A549 (cell line): ENCODE data around the gene MAP3K14. TPM values are rescaled to one million over a fixed set of nuclear protein-coding genes. Genes with fewer than 3 reads are reported as not detected.

Experiments
- ATAC-seq, 2 experiments: fragments of 200-7000 bp in 1 of 2; fragments of >200 bp in 1 of 2; cut with Nextera tagmentation in 1 of 2; cut with Tn5 transposase in 1 of 2; 3 replicates each; pipeline versions ENCODE4 v1.8.0 to v1.9.1; 2018 to 2020; ENCODE audit warnings: mild to moderate bottlenecking in 1 of 2, moderate library complexity in 1 of 2
- CTCF ChIA-PET: fragments of 300-600 bp; sonication (Branson Sonifier 250); formaldehyde crosslinking; extraction: SDS; loops from one replicate; lab custom pipeline; 2021; ENCODE audit warnings: antibody characterized with exemption, inconsistent platforms; lab: Yijun Ruan, JAX
- POLR2A ChIA-PET: fragments of 350-600 bp; formaldehyde crosslinking; extraction: SDS; loops from one replicate; lab custom pipeline; 2021; ENCODE audit warnings: antibody characterized with exemption, inconsistent platforms; lab: Yijun Ruan, JAX
- DNase-seq, 2 experiments: peaks; one replicate each; pipeline versions ENCODE4 v3.0.0 to v3.0.0-alpha.2; 2011 to 2016; ENCODE audit warnings: low read depth in 1 of 2, low spot score in 1 of 2
- FAIRE-seq: peaks from 2 replicates; lab custom pipeline; 2011; peaks lifted over from hg19 to GRCh38; lab: Jason Lieb, UNC
- H3K27ac ChIP-seq, 2 experiments: fragments of >200 bp; sonication (Bioruptor Twin); formaldehyde crosslinking; 3 replicates each; pipeline ENCODE4 v1.5.1; 2016 to 2017
- H3K4me1 ChIP-seq: fragments of >200 bp; sonication (Bioruptor Twin); formaldehyde crosslinking; 3 replicates; pipeline ENCODE4 v1.6.1; 2016
- H3K4me2 ChIP-seq: fragments of >200 bp; sonication (Bioruptor Twin); formaldehyde crosslinking; 3 replicates; pipeline ENCODE4 v1.6.1; 2016
- H3K4me3 ChIP-seq: fragments of >200 bp; sonication (Bioruptor Twin); formaldehyde crosslinking; 3 replicates; pipeline ENCODE4 v1.5.1; 2016
- H3K9me3 ChIP-seq: fragments of >200 bp; sonication (Bioruptor Twin); formaldehyde crosslinking; 3 replicates; pipeline ENCODE4 v1.6.1; 2016
- CEBPB ChIP-seq, 2 experiments: fragments of >200 bp in 1 of 2; sonication (Bioruptor Twin) in 1 of 2; formaldehyde crosslinking in 1 of 2; IDR thresholded peaks; 2 replicates each; pipeline ENCODE4 v1.6.1; 2012 to 2016
- EHF ChIP-seq: fragments of 250-450 bp; sonication (Bioruptor Pico); IDR thresholded peaks from 2 replicates; pipeline ENCODE4 v1.5.0; 2020; ENCODE audit warnings: mild to moderate bottlenecking
- FOSB ChIP-seq: fragments of 250-450 bp; sonication (Bioruptor Pico); IDR thresholded peaks from 2 replicates; pipeline ENCODE4 v1.5.0; 2020; ENCODE audit warnings: mild to moderate bottlenecking, moderate library complexity
- HEYL ChIP-seq: fragments of 250-450 bp; sonication (Bioruptor Pico); IDR thresholded peaks from 2 replicates; pipeline ENCODE4 v1.8.0; 2021; ENCODE audit warnings: mild to moderate bottlenecking, moderate library complexity
- HOXA7 ChIP-seq: fragments of 250-450 bp; sonication (Bioruptor Pico); IDR thresholded peaks from 2 replicates; pipeline ENCODE4 v1.5.0; 2020; ENCODE audit warnings: mild to moderate bottlenecking, moderate library complexity
- JUNB ChIP-seq: fragments of >200 bp; sonication (Bioruptor Twin); formaldehyde crosslinking; IDR thresholded peaks from 2 replicates; pipeline ENCODE4 v1.6.1; 2016
- KDM5A ChIP-seq: fragments of 200-600 bp; sonication (generic); IDR thresholded peaks from 2 replicates; pipeline ENCODE4 v1.6.1; 2016; ENCODE audit warnings: antibody characterized with exemption, mild to moderate bottlenecking
- NPAS2 ChIP-seq: fragments of 250-450 bp; sonication (Bioruptor Pico); IDR thresholded peaks from 2 replicates; pipeline ENCODE4 v1.8.0; 2022; ENCODE audit warnings: mild to moderate bottlenecking, moderate library complexity, borderline replicate concordance
- NR3C1 ChIP-seq: fragments of >200 bp; sonication (Bioruptor Twin); formaldehyde crosslinking; IDR thresholded peaks from 3 replicates; pipeline ENCODE4 v1.6.1; 2017
- PHF8 ChIP-seq: fragments of 200-600 bp; sonication (generic); IDR thresholded peaks from 2 replicates; pipeline ENCODE4 v1.6.1; 2016; ENCODE audit warnings: low read depth, mild to moderate bottlenecking, antibody characterized with exemption, moderate library complexity, borderline replicate concordance
- POLR2A ChIP-seq: IDR thresholded peaks from 2 replicates; pipeline ENCODE4 v1.6.1; 2012; ENCODE audit warnings: mild to moderate bottlenecking, low read length
- POLR2AphosphoS2 ChIP-seq: conservative IDR thresholded peaks from 2 replicates; pipeline ENCODE4 v1.6.1; 2012; ENCODE audit warnings: low read length, improper control_type of control experiment, inconsistent platforms
- RAD21 ChIP-seq, 2 experiments: fragments of >200 bp in 1 of 2; sonication (Bioruptor Twin) in 1 of 2; formaldehyde crosslinking in 1 of 2; IDR thresholded peaks in 1 of 2; conservative IDR thresholded peaks in 1 of 2; 2 replicates in 1 of 2; 3 replicates in 1 of 2; pipeline ENCODE4 v1.6.1; 2012 to 2018; ENCODE audit warnings: inconsistent platforms in 1 of 2
- RARB ChIP-seq: fragments of 250-450 bp; sonication (Bioruptor Pico); IDR thresholded peaks from 2 replicates; pipeline ENCODE4 v1.8.0; 2021; ENCODE audit warnings: mild to moderate bottlenecking, moderate library complexity
- RCOR1 ChIP-seq: fragments of 150-350 bp; IDR thresholded peaks from 2 replicates; pipeline ENCODE4 v1.6.1; 2014; ENCODE audit warnings: antibody characterized with exemption, low read length, low read depth
- SREBF2 ChIP-seq: fragments of 450-650 bp; IDR thresholded peaks from 2 replicates; pipeline ENCODE4 v1.6.1; 2014; ENCODE audit warnings: mild to moderate bottlenecking, moderate library complexity
- TFCP2L1 ChIP-seq: fragments of 250-450 bp; sonication (Bioruptor Pico); IDR thresholded peaks from 2 replicates; pipeline ENCODE4 v1.5.0; 2021; ENCODE audit warnings: mild to moderate bottlenecking
- TP53 ChIP-seq: fragments of 250-450 bp; sonication (Bioruptor Pico); IDR thresholded peaks from 2 replicates; pipeline ENCODE4 v1.5.0; 2021; ENCODE audit warnings: mild to moderate bottlenecking, moderate library complexity
- ZSCAN20 ChIP-seq: fragments of 250-450 bp; sonication (Bioruptor Pico); IDR thresholded peaks from 2 replicates; pipeline ENCODE4 v1.8.0; 2022; ENCODE audit warnings: mild to moderate bottlenecking, moderate library complexity
- WGBS: methylation state at CpG from one replicate; pipeline ENCODE4 v1.1.6; 2017; ENCODE audit errors: missing lambda C conversion rate; 5-methylcytosine and 5-hydroxymethylcytosine counted together
- polyA plus RNA-seq, 4 experiments: library from polyadenylated mRNA; depleted of rRNA in 3 of 4; stranded (reverse); fragments of >200 nt; fragmentation: RNase III in 1 of 4; extraction: RNeasy Plus Mini Kit Qiagen cat#74134 plus additional on column Dnase treatment in 1 of 4; gene quantifications; 2 replicates in 3 of 4; 3 replicates in 1 of 4; pipeline ENCODE4 v1.2.3, GENCODE V29; 2011 to 2017
- TF ChIP-seq, protein P1 (sequence below): fragments of 200-600 bp; sonication (generic); IDR thresholded peaks from 2 replicates; pipeline ENCODE4 v1.6.1; 2016; ENCODE audit warnings: antibody characterized with exemption, mild to moderate bottlenecking, moderate library complexity
- TF ChIP-seq, protein P2 (sequence below): fragments of >200 bp; sonication (Bioruptor Twin); formaldehyde crosslinking; IDR thresholded peaks from 3 replicates; pipeline ENCODE4 v1.6.1; 2016
- TF ChIP-seq, protein P3 (sequence below): IDR thresholded peaks from 2 replicates; pipeline ENCODE4 v1.6.1; 2012; ENCODE audit warnings: low read depth, borderline replicate concordance
- TF ChIP-seq, protein P4 (sequence below): fragments of >200 bp; sonication (Bioruptor Twin); formaldehyde crosslinking; IDR thresholded peaks from 3 replicates; pipeline ENCODE4 v1.5.1; 2016
- TF ChIP-seq, protein P5 (sequence below): fragments of 250-450 bp; sonication (Bioruptor Pico); IDR thresholded peaks from 2 replicates; pipeline ENCODE4 v1.5.0; 2021; ENCODE audit warnings: mild to moderate bottlenecking, moderate library complexity, borderline replicate concordance

Gene MAP3K14
- polyA plus RNA-seq, 2 of the 4 experiments (the other 2 are of a cell fraction): 9.1 to 34.5 TPM

DNA sequence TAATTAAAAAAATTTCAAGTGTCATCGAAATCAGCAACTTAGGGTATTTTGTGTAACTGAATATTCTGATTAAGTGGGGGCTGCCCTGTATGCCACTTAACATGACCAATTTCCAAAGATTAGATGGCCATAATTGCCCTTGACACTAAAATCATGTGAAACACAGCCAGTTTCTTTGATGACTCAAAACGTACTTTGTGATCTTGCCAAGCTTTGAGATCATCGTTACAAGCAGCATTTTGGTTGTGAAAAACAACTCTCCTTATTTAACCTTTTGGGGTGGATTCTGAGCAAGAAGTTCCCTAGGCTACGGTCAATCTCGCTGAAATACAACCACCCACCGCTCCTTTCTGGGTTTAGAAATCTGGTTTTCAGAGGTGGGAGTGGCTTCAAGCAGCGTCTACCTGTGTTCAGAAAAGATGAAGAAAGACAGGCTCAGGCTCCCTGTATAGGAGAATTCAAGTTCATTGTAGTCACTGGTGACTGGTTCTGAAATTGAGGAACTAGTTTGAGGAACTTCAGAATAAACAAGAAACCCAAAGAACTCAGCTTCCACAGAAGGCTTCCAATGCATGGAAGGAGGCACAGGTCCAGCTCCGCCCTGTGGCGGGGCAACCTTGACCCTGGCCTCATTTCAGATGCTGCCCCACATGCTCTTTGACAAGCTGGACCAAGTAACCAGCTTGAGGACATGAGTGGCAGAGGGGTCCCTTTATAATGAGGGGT is 9.4 kb downstream of the MAP3K14 start (continued):
- TF ChIP-seq, protein P1, sequence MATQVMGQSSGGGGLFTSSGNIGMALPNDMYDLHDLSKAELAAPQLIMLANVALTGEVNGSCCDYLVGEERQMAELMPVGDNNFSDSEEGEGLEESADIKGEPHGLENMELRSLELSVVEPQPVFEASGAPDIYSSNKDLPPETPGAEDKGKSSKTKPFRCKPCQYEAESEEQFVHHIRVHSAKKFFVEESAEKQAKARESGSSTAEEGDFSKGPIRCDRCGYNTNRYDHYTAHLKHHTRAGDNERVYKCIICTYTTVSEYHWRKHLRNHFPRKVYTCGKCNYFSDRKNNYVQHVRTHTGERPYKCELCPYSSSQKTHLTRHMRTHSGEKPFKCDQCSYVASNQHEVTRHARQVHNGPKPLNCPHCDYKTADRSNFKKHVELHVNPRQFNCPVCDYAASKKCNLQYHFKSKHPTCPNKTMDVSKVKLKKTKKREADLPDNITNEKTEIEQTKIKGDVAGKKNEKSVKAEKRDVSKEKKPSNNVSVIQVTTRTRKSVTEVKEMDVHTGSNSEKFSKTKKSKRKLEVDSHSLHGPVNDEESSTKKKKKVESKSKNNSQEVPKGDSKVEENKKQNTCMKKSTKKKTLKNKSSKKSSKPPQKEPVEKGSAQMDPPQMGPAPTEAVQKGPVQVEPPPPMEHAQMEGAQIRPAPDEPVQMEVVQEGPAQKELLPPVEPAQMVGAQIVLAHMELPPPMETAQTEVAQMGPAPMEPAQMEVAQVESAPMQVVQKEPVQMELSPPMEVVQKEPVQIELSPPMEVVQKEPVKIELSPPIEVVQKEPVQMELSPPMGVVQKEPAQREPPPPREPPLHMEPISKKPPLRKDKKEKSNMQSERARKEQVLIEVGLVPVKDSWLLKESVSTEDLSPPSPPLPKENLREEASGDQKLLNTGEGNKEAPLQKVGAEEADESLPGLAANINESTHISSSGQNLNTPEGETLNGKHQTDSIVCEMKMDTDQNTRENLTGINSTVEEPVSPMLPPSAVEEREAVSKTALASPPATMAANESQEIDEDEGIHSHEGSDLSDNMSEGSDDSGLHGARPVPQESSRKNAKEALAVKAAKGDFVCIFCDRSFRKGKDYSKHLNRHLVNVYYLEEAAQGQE: no peak
- TF ChIP-seq POLR2AphosphoS2 (no peak; the same call in 1 of the 2 replicates), JUNB (peak; percentile 65; the same call in 1 of the 2 replicates), POLR2A (no peak), SREBF2 (no peak), ZSCAN20 (no peak), TP53 (CRISPR knock-in tag) (no peak; the same call in 1 of the 2 replicates), RCOR1 (no peak), PHF8 (no peak), HOXA7 (0 out of 2 replicates have a peak, but pooled peaks have one; percentile 54), CEBPB (IDR thresholded peaks at IDR 0.05) (peak in 1 of 2 experiments; percentile 16; a peak in 1 of 4 replicates), FOSB (no peak), HEYL (CRISPR knock-in tag) (no peak)
- TF ChIP-seq, protein P2, sequence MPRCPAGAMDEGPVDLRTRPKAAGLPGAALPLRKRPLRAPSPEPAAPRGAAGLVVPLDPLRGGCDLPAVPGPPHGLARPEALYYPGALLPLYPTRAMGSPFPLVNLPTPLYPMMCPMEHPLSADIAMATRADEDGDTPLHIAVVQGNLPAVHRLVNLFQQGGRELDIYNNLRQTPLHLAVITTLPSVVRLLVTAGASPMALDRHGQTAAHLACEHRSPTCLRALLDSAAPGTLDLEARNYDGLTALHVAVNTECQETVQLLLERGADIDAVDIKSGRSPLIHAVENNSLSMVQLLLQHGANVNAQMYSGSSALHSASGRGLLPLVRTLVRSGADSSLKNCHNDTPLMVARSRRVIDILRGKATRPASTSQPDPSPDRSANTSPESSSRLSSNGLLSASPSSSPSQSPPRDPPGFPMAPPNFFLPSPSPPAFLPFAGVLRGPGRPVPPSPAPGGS: 0 out of 3 replicates have a peak, but pooled peaks have one; percentile 13
- TF ChIP-seq, protein P3, sequence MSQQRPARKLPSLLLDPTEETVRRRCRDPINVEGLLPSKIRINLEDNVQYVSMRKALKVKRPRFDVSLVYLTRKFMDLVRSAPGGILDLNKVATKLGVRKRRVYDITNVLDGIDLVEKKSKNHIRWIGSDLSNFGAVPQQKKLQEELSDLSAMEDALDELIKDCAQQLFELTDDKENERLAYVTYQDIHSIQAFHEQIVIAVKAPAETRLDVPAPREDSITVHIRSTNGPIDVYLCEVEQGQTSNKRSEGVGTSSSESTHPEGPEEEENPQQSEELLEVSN: no peak

DNA sequence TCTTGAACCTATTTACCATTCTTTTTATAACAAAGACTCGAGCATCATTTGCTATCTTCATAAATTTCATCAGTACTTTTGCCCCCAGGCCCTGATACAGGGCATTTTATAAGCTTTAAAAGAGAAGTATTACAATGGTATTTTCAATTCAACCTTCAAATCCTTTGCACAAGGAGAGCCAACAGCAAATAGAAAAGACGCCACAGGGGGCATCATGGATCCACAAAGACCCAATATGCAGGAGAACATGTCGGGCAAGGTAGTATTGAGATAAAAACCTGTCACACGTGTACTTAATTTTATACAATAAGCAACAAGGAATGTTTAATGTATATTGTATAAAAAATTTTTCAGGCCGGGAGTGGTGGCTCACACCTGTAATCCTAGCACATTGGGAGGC is 10.2 kb downstream of the MAP3K14 start:
- TF ChIP-seq PHF8 (no peak), RARB (CRISPR knock-in tag) (no peak), KDM5A (no peak), RAD21 (conservative IDR thresholded peaks at IDR 0.05 in 1 of 2, IDR thresholded peaks at IDR 0.05 in 1 of 2) (peak in 1 of 2 experiments; percentile 38; a peak in 2 of 5 replicates), NPAS2 (no peak), EHF (no peak), NR3C1 (no peak), TFCP2L1 (CRISPR knock-in tag) (no peak), TP53 (CRISPR knock-in tag) (no peak), CEBPB (IDR thresholded peaks at IDR 0.05) (no peak)
- TF ChIP-seq, protein P2: no peak
- TF ChIP-seq, protein P4, sequence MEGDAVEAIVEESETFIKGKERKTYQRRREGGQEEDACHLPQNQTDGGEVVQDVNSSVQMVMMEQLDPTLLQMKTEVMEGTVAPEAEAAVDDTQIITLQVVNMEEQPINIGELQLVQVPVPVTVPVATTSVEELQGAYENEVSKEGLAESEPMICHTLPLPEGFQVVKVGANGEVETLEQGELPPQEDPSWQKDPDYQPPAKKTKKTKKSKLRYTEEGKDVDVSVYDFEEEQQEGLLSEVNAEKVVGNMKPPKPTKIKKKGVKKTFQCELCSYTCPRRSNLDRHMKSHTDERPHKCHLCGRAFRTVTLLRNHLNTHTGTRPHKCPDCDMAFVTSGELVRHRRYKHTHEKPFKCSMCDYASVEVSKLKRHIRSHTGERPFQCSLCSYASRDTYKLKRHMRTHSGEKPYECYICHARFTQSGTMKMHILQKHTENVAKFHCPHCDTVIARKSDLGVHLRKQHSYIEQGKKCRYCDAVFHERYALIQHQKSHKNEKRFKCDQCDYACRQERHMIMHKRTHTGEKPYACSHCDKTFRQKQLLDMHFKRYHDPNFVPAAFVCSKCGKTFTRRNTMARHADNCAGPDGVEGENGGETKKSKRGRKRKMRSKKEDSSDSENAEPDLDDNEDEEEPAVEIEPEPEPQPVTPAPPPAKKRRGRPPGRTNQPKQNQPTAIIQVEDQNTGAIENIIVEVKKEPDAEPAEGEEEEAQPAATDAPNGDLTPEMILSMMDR: peak; percentile 21; the same call in 2 of the 3 replicates
- TF ChIP-seq, protein P5, sequence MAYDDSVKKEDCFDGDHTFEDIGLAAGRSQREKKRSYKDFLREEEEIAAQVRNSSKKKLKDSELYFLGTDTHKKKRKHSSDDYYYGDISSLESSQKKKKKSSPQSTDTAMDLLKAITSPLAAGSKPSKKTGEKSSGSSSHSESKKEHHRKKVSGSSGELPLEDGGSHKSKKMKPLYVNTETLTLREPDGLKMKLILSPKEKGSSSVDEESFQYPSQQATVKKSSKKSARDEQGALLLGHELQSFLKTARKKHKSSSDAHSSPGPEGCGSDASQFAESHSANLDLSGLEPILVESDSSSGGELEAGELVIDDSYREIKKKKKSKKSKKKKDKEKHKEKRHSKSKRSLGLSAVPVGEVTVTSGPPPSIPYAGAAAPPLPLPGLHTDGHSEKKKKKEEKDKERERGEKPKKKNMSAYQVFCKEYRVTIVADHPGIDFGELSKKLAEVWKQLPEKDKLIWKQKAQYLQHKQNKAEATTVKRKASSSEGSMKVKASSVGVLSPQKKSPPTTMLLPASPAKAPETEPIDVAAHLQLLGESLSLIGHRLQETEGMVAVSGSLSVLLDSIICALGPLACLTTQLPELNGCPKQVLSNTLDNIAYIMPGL (CRISPR knock-in tag): no peak
- TF ChIP-seq, all 56 proteins: peak for 2
- WGBS: 75% methylated on average over 5 of the region's 5 CpGs
- CTCF ChIA-PET: interaction anchor here (0.6 to 39.8 kb wide), 15 partner anchors 9 to 171 kb away, joined by 3 to 640 read pairs (median 7); partner anchors contain the start of genes ACBD4 and MAP3K14
- Histone ChIP-seq H3K4me1 (peaks cover 89% of the 10 kb centered on the region), H3K27ac (peak overlapping the region; percentile 77 to 92), H3K4me3 (no peak overlapping the region), H3K4me2 (peak overlapping the region; percentile 72), H3K9me3 (no peaks in the 10 kb centered on the region)
- POLR2A ChIA-PET: interaction anchor here (0.5 to 3.2 kb wide), 4 partner anchors 10 to 356 kb away, joined by 3 to 28 read pairs (median 6); partner anchors contain the start of gene MAP3K14
- FAIRE-seq (no peak), DNase-seq (no peak), ATAC-seq (no peak)
